Prostate gland (tissue), 2 donors: ENCODE measurements around the gene NCOA3. TPM values are rescaled to one million over a fixed set of nuclear protein-coding genes. Genes with fewer than 3 reads are reported as not detected.
A peak's percentile ranks its signal among the peaks of the same experiment; 100 is the strongest.

Source experiments
- DNase-seq: peaks from one replicate; pipeline ENCODE4 v3.0.0-alpha.2; 2019; ENCODE audit warnings: low spot score
- H3K27ac ChIP-seq, 2 donors: fragments of 200-600 bp; sonication (generic); 2 replicates each; pipeline ENCODE4 v1.5.1; 2017 to 2019
- H3K27me3 ChIP-seq: fragments of 200-600 bp; sonication (generic); replicated peaks from 2 replicates; pipeline ENCODE4 v1.5.1; 2019; ENCODE audit not compliant: insufficient read depth
- H3K36me3 ChIP-seq, 2 donors: fragments of 200-600 bp; sonication (generic); 1 replicate in 1 of 2; 2 replicates in 1 of 2; pipeline versions ENCODE4 v1.5.1 to v1.8.1; 2017 to 2019
- H3K4me1 ChIP-seq: fragments of 200-600 bp; sonication (generic); replicated peaks from 2 replicates; pipeline ENCODE4 v1.5.1; 2019
- H3K4me3 ChIP-seq, 2 donors: fragments of 200-600 bp; sonication (generic); 2 replicates each; pipeline ENCODE4 v1.5.1; 2017 to 2019
- H3K9me3 ChIP-seq: fragments of 200-600 bp; sonication (generic); 2 replicates; pipeline ENCODE4 v1.5.1; 2017
- POLR2A ChIP-seq: fragments of 450-650 bp; IDR thresholded peaks from one replicate; pipeline ENCODE4 v1.6.1; 2016; ENCODE audit warnings: antibody characterized with exemption, mild to moderate bottlenecking
- POLR2AphosphoS5 ChIP-seq: sonication (generic); formaldehyde crosslinking; IDR thresholded peaks from one replicate; pipeline ENCODE4 v1.6.1; 2017; ENCODE audit warnings: antibody characterized with exemption
- WGBS: methylation state at CpG from one replicate; pipeline ENCODE4 v1.1.5; 2018; 5-methylcytosine and 5-hydroxymethylcytosine counted together
- intact Hi-C: fragments of 100-400 bp; cut with DNase I; formaldehyde crosslinking; loops from one replicate; pipeline ENCODE4 v1.14.2; 2022
- total RNA-seq, 2 donors: library from RNA; depleted of rRNA; stranded (reverse); fragments of >200 nt; gene quantifications; one replicate each; pipeline ENCODE4 v1.1.0, GENCODE V29; 2016
- TF ChIP-seq, protein P1 (sequence below), 4 experiments: fragments of 200-600 bp in 2 of 4; fragments of 450-650 bp in 2 of 4; sonication (generic) in 2 of 4; IDR thresholded peaks; 1 replicate in 3 of 4; 2 replicates in 1 of 4; pipeline ENCODE4 v1.5.1; 2016 to 2019; ENCODE audit warnings: antibody characterized with exemption in 4 of 4, mild to moderate bottlenecking in 2 of 4, moderate library complexity in 2 of 4

The NCOA3 gene
- total RNA-seq, 2 donors from 2014 or later: 21.6 to 35.6 TPM

- intact Hi-C loops: no loop called here
- WGBS: 42% methylated on average over 4 of the region's 4 CpGs
- no peak for DNase-seq
- Histone ChIP-seq H3K4me3 (no peak overlapping the region), H3K27me3 (no peaks in the 10 kb centered on the region), H3K4me1 (no peaks in the 10 kb centered on the region), H3K27ac (no peak overlapping the region), H3K9me3 (no peaks in the 10 kb centered on the region), H3K36me3 (no peaks in the 10 kb centered on the region)
- TF ChIP-seq, protein P1, sequence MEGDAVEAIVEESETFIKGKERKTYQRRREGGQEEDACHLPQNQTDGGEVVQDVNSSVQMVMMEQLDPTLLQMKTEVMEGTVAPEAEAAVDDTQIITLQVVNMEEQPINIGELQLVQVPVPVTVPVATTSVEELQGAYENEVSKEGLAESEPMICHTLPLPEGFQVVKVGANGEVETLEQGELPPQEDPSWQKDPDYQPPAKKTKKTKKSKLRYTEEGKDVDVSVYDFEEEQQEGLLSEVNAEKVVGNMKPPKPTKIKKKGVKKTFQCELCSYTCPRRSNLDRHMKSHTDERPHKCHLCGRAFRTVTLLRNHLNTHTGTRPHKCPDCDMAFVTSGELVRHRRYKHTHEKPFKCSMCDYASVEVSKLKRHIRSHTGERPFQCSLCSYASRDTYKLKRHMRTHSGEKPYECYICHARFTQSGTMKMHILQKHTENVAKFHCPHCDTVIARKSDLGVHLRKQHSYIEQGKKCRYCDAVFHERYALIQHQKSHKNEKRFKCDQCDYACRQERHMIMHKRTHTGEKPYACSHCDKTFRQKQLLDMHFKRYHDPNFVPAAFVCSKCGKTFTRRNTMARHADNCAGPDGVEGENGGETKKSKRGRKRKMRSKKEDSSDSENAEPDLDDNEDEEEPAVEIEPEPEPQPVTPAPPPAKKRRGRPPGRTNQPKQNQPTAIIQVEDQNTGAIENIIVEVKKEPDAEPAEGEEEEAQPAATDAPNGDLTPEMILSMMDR (IDR thresholded peaks at IDR 0.05): no peak
- TF ChIP-seq POLR2AphosphoS5 (no peak), POLR2A (no peak)
These were observed 14.3 kb upstream of the NCOA3 start for GRCh38 chr20:47487175-47487917.

GRCh38 chr20:47489448-47489872, 12.2 kb upstream of the NCOA3 start:
- WGBS: 91% methylated on average over 8 of the region's 8 CpGs
- TF ChIP-seq POLR2A (no peak), POLR2AphosphoS5 (peak; percentile 6)
- TF ChIP-seq, protein P1 (IDR thresholded peaks at IDR 0.05): no peak
- Histone ChIP-seq H3K9me3 (no peaks in the 10 kb centered on the region), H3K27ac (no peak overlapping the region), H3K4me3 (no peak overlapping the region), H3K27me3 (no peaks in the 10 kb centered on the region), H3K4me1 (peaks cover 6% of the 10 kb centered on the region), H3K36me3 (no peaks in the 10 kb centered on the region)
- no peak for DNase-seq
- intact Hi-C loops: no loop called here

DNA sequence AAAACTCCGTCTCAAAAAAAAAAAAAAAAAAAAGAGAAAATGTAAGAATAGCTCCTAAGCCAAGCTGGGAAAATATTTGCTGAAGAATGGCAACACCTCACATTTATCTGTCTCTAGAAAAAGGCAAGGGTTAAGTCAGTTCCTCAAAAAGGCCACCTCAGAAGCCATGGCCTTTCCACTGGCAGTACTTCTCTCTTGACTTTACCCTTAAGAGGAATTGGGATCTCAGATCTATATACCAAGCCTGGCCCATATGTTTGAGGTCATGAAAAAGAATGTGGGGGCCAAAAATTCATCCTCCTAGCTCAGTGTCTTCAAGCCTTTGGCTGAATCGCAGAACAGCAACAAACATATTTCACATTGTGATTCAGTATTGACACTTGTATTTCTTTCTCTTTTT, 10.9 kb upstream of the NCOA3 start:
- H3K27ac ChIP-seq: no peak overlapping the region
- TF ChIP-seq, protein P1 (IDR thresholded peaks at IDR 0.05): no peak
- TF ChIP-seq POLR2AphosphoS5: no peak
- TF ChIP-seq POLR2A: no peak
- H3K36me3 ChIP-seq: no peaks in the 10 kb centered on the region
- DNase-seq: no peak
- no peaks in the 10 kb centered on the region for H3K9me3 ChIP-seq
- no peak overlapping the region for H3K4me3 ChIP-seq
- WGBS: 95% methylated on average over 2 of the region's 2 CpGs
- peaks cover 6% of the 10 kb centered on the region for H3K4me1 ChIP-seq
- intact Hi-C loops: no loop called here
- H3K27me3 ChIP-seq: no peaks in the 10 kb centered on the region

DNA sequence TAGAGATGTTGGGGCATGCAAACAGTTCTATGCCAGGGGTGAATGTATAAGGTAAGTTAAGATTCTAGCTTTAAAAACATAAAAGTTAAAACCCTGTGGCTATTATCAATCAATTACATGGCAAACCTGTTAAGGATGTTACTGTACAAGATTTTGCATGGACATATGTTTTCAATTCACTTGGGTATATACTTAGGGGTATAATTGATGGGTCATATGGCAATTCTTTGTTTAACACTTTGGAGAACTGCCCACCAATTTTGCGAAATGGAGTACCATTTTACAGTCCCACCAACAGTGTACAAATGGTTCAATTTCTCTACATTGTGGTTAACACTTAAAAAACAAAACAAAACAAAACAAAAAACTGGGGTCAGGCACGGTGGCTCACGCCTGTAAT, 9.4 kb upstream of the NCOA3 start:
- peaks cover 6% of the 10 kb centered on the region for H3K4me1 ChIP-seq
- no peaks in the 10 kb centered on the region for H3K27me3 ChIP-seq
- H3K9me3 ChIP-seq: no peaks in the 10 kb centered on the region
- DNase-seq: no peak
- TF ChIP-seq POLR2AphosphoS5 (no peak), POLR2A (no peak)
- TF ChIP-seq, protein P1 (IDR thresholded peaks at IDR 0.05): no peak
- WGBS: 95% methylated on average over 3 of the region's 3 CpGs
- no peak overlapping the region for H3K4me3 ChIP-seq
- H3K36me3 ChIP-seq: no peaks in the 10 kb centered on the region
- H3K27ac ChIP-seq: peak overlapping the region in 1 of 2 donors; percentile 68
- intact Hi-C loops: no loop called here
